Measurements from ENCODE around the gene VPS8. TPM values are rescaled to one million over a fixed set of nuclear protein-coding genes. Genes with fewer than 3 reads are reported as not detected.

Gene VPS8
- polyA plus RNA-seq, 2 of the 4 experiments (the other 2 are of a cell fraction): 10.3 to 30.1 TPM

GRCh38 chr3:184771301-184772127 is 40.5 kb upstream of the VPS8 start:
- TF ChIP-seq ZC3H11A (IDR thresholded peaks at IDR 0.05) (no peak), SREBF2 (IDR thresholded peaks at IDR 0.05) (no peak), PHF8 (IDR thresholded peaks at IDR 0.05; ENCODE audit: borderline replicate concordance, low read depth) (no peak), POLR2AphosphoS2 (conservative IDR thresholded peaks at IDR 0.05; ENCODE audit: low read length) (no peak), HES2 (IDR thresholded peaks at IDR 0.05) (no peak), HDAC2 (IDR thresholded peaks at IDR 0.05) (no peak), FOXS1 (CRISPR knock-in tag; IDR thresholded peaks at IDR 0.05) (no peak), ZFP36 (IDR thresholded peaks at IDR 0.05; ENCODE audit: borderline replicate concordance, partially characterized antibody) (no peak), ZNF302 (CRISPR knock-in tag; IDR thresholded peaks at IDR 0.05) (no peak), CTCF (IDR thresholded peaks at IDR 0.05) (no peak), GATA3 (IDR thresholded peaks at IDR 0.05; ENCODE audit: borderline replicate concordance) (no peak), NPAS2 (CRISPR knock-in tag; IDR thresholded peaks at IDR 0.05; ENCODE audit: borderline replicate concordance) (no peak), PBX3 (IDR thresholded peaks at IDR 0.05) (no peak), REST (IDR thresholded peaks at IDR 0.05) (no peak)
- H3K4me2 ChIP-seq: no peak overlapping the region
- no peak for FAIRE-seq
- ChIA-PET POLR2A (interaction anchor here (0.7 kb wide), 1 partner anchor 210 kb away, joined by 3 read pairs; the partner anchor contains the start of gene EPHB3), CTCF (interaction anchor here (0.7 to 1.6 kb wide), 3 partner anchors 27 to 60 kb away, joined by 3 to 6 read pairs (median 4); no protein-coding TSS in a partner anchor)
- no peak overlapping the region for H3K27ac ChIP-seq
- H3K4me1 ChIP-seq: no peaks in the 10 kb centered on the region
- no peak overlapping the region for H3K4me3 ChIP-seq
- H3K9me3 ChIP-seq: no peaks in the 10 kb centered on the region
- no peak for DNase-seq (ENCODE audit: low read depth in 1 of 2, low spot score in 1 of 2)
- 69% methylated on average over 13 of the region's 20 CpGs for WGBS (ENCODE audit: missing lambda C conversion rate)
- no peak for ATAC-seq

- Histone ChIP-seq H3K4me2 (no peak overlapping the region), H3K27ac (no peak overlapping the region), H3K9me3 (no peaks in the 10 kb centered on the region), H3K4me1 (no peaks in the 10 kb centered on the region), H3K4me3 (no peak overlapping the region)
- no peak for DNase-seq (ENCODE audit: low read depth in 1 of 2, low spot score in 1 of 2)
- 74% methylated on average over 8 of the region's 8 CpGs for WGBS (ENCODE audit: missing lambda C conversion rate)
- CTCF ChIA-PET: interaction anchor here (1.3 to 1.6 kb wide), 2 partner anchors 12 to 48 kb away, joined by 3 to 4 read pairs; no protein-coding TSS in a partner anchor
- ATAC-seq: no peak
- POLR2A ChIA-PET: interaction anchor here (0.6 to 0.7 kb wide), 2 partner anchors 211 to 387 kb away, joined by 3 to 5 read pairs; partner anchors contain the start of gene EPHB3
- no peak for FAIRE-seq
- TF ChIP-seq REST (IDR thresholded peaks at IDR 0.05) (no peak), FOSB (CRISPR knock-in tag; IDR thresholded peaks at IDR 0.05) (no peak), RCOR1 (IDR thresholded peaks at IDR 0.05; ENCODE audit: low read depth, low read length) (no peak), GATA3 (IDR thresholded peaks at IDR 0.05; ENCODE audit: borderline replicate concordance) (no peak), KDM1A (IDR thresholded peaks at IDR 0.05; ENCODE audit: low read depth) (no peak), CBX8 (IDR thresholded peaks at IDR 0.05) (no peak), EHF (CRISPR knock-in tag; IDR thresholded peaks at IDR 0.05) (no peak), JUNB (IDR thresholded peaks at IDR 0.05) (no peak), CHD2 (IDR thresholded peaks at IDR 0.05; ENCODE audit: low read length, partially characterized antibody) (no peak), JUN (IDR thresholded peaks at IDR 0.05) (no peak), RAD21 (conservative IDR thresholded peaks at IDR 0.05 in 1 of 2, IDR thresholded peaks at IDR 0.05 in 1 of 2) (no peak), HES2 (IDR thresholded peaks at IDR 0.05) (no peak)
These were observed 39.2 kb upstream of the VPS8 start for GRCh38 chr3:184772667-184773272.

Data from A549 (cell line).